Adipocyte (in vitro differentiated cells): Measurements from ENCODE around the gene LORICRIN.

Source experiments
- DNase-seq: peaks from one replicate; pipeline ENCODE4 v3.0.0-alpha.2; 2015; ENCODE audit warnings: low read depth
- H3K27me3 ChIP-seq: replicated peaks from 2 replicates; pipeline ENCODE4 v1.7.0; 2013; ENCODE audit warnings: mild to moderate bottlenecking, low read length, moderate library complexity; ENCODE audit not compliant: control insufficient read depth, insufficient read depth
- H3K36me3 ChIP-seq: 2 replicates; pipeline ENCODE4 v1.7.0; 2013; ENCODE audit warnings: low read length, mild to moderate bottlenecking, moderate library complexity; ENCODE audit not compliant: control insufficient read depth, insufficient read depth, severe bottlenecking
- H3K4me1 ChIP-seq: 2 replicates; pipeline ENCODE4 v1.7.0; 2013; ENCODE audit warnings: mild to moderate bottlenecking, low read length, moderate library complexity; ENCODE audit not compliant: control insufficient read depth, insufficient read depth
- H3K4me3 ChIP-seq: 2 replicates; pipeline ENCODE4 v1.7.0; 2013; ENCODE audit warnings: mild to moderate bottlenecking, low read length, moderate library complexity
- H3K9ac ChIP-seq: 2 replicates; pipeline ENCODE4 v1.7.0; 2013; ENCODE audit warnings: mild to moderate bottlenecking, low read length, moderate library complexity
- H3K9me3 ChIP-seq: 2 replicates; pipeline ENCODE4 v1.7.0; 2013; ENCODE audit warnings: mild to moderate bottlenecking, low read length, moderate library complexity; ENCODE audit not compliant: control insufficient read depth

LORICRIN gene

GRCh38 chr1:153306303-153307220 lies 47.1 kb downstream of the LORICRIN start:
- H3K4me3 ChIP-seq: no peak overlapping the region
- no peaks in the 10 kb centered on the region for H3K9me3 ChIP-seq
- no peak overlapping the region for H3K9ac ChIP-seq
- H3K4me1 ChIP-seq: no peaks in the 10 kb centered on the region
- peaks cover 20% of the 10 kb centered on the region for H3K27me3 ChIP-seq
- DNase-seq: no peak
- H3K36me3 ChIP-seq: no peaks in the 10 kb centered on the region

GRCh38 chr1:153307221-153307600 lies 47.7 kb downstream of the LORICRIN start:
- Histone ChIP-seq H3K9me3 (no peaks in the 10 kb centered on the region), H3K9ac (no peak overlapping the region), H3K36me3 (no peaks in the 10 kb centered on the region), H3K4me3 (no peak overlapping the region), H3K4me1 (no peaks in the 10 kb centered on the region), H3K27me3 (peaks cover 21% of the 10 kb centered on the region)
- DNase-seq: no peak

DNA sequence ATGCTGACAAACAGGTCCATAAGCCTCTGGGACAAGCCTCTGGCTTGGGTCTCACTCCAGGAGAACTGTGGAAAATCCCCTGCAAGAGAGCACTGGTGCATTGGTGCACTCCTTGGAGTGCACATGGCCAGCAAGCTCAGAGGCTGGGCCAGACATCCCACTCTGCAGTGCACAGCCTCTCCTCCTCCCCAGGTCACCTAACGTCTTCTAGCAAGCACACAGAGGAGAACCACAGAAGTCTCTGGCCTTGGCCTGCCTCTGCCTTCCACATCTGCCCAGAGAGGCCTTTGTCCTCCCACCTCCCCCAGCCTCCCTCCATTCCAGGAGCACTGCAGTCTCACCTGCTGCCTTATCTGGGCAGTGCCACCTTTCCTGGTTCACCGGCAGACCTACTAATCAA lies 49.1 kb downstream of the LORICRIN start:
- H3K9ac ChIP-seq: no peak overlapping the region
- H3K4me3 ChIP-seq: no peak overlapping the region
- peaks cover 22% of the 10 kb centered on the region for H3K27me3 ChIP-seq
- no peaks in the 10 kb centered on the region for H3K9me3 ChIP-seq
- no peak for DNase-seq
- no peaks in the 10 kb centered on the region for H3K4me1 ChIP-seq
- H3K36me3 ChIP-seq: no peaks in the 10 kb centered on the region

- H3K4me1 ChIP-seq: no peaks in the 10 kb centered on the region
- DNase-seq: no peak
- H3K4me3 ChIP-seq: no peak overlapping the region
- no peaks in the 10 kb centered on the region for H3K36me3 ChIP-seq
- H3K27me3 ChIP-seq: peaks cover 15% of the 10 kb centered on the region
- H3K9me3 ChIP-seq: no peaks in the 10 kb centered on the region
- no peak overlapping the region for H3K9ac ChIP-seq
These were observed 50.0 kb downstream of the LORICRIN start for GRCh38 chr1:153309441-153309840.

DNA sequence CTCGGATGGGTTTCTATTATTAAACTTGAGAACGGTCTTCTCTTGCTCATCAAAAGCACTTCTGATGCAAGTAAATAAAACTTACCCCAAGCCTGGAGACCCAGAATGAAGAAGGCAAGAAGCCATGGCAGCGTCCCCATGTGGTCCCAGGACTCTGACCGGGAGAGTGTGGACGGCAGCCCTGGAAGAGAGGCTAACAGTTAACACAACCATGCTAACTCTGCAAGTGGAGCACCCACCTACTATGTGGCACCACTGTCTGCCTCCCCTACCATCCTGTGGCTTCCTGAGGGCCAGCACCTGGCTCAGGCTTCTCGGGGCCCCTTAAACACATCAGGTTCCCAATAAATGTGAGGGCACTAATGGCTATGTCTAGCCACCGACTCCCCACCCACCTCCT lies 51.0 kb downstream of the LORICRIN start:
- Histone ChIP-seq H3K9ac (no peak overlapping the region), H3K4me1 (no peaks in the 10 kb centered on the region), H3K4me3 (no peak overlapping the region), H3K27me3 (peaks cover 13% of the 10 kb centered on the region), H3K36me3 (no peaks in the 10 kb centered on the region), H3K9me3 (no peaks in the 10 kb centered on the region)
- DNase-seq: no peak
